Measurements from ENCODE around the gene ETFDH. TPM values are rescaled to one million over a fixed set of nuclear protein-coding genes. Genes with fewer than 3 reads are reported as not detected.
A peak's percentile ranks its signal among the peaks of the same experiment; 100 is the strongest.

ETFDH gene
- polyA plus RNA-seq, 1 donor (not counting 4 experiments of a cell fraction or from before 2014, with no cell fraction given) = 25.5 TPM

GRCh38 chr4:158652920-158653319 lies 19.2 kb upstream of the ETFDH start:
- dilution Hi-C loops (cut with MboI; ENCODE audit: extremely low pct_ligation_motif_present, low sequenced_read_pairs) = no loop called here
- Histone ChIP-seq H4K20me1 (ENCODE audit: control insufficient read depth, extremely low read depth, insufficient read depth, low read length) (no peaks in the 10 kb centered on the region), H3K9me3 (ENCODE audit: control insufficient read depth, low read depth, low read length) (no peaks in the 10 kb centered on the region), H3K4me1 (ENCODE audit: control insufficient read depth, extremely low read depth, insufficient read depth, low read length) (peaks cover 5% of the 10 kb centered on the region), H3K4me3 (ENCODE audit: control insufficient read depth in 2 of 3, extremely low read depth in 1 of 3, insufficient read depth in 2 of 3, low read depth in 1 of 3, low read length in 3 of 3) (no peak overlapping the region), H3K36me3 (ENCODE audit: control insufficient read depth in 2 of 2, extremely low read depth in 1 of 2, insufficient read depth in 2 of 2, low read length in 2 of 2) (no peaks in the 10 kb centered on the region), H3K9me1 (ENCODE audit: control insufficient read depth, extremely low read depth, insufficient read depth, low read length) (no peaks in the 10 kb centered on the region), H3K4me2 (ENCODE audit: control insufficient read depth, extremely low read depth, insufficient read depth, low read depth, low read length) (peak overlapping the region; percentile 45), H3K27ac (ENCODE audit: control insufficient read depth, insufficient read depth, low read length) (no peak overlapping the region), H2AFZ (ENCODE audit: control insufficient read depth, low read length) (peak overlapping the region; percentile 28), H3K79me2 (ENCODE audit: control insufficient read depth, insufficient read depth, low read length) (no peaks in the 10 kb centered on the region), H3K27me3 (ENCODE audit: control insufficient read depth, extremely low read depth, insufficient read depth, low read length) (no peaks in the 10 kb centered on the region), H3K9ac (ENCODE audit: control insufficient read depth, extremely low read depth, insufficient read depth, low read length) (no peak overlapping the region)
- FAIRE-seq (no peak), DNase-seq (ENCODE audit: low read depth, low spot score) (no peak)
- TF ChIP-seq CTCF (optimal IDR thresholded peaks at IDR 0.05 in 1 of 3, IDR thresholded peaks at IDR 0.05 in 1 of 3, conservative IDR thresholded peaks at IDR 0.05 in 1 of 3; ENCODE audit: extremely low read depth in 1 of 3, insufficient read depth in 2 of 3, low read length in 3 of 3) (no peak), EZH2 (IDR thresholded peaks at IDR 0.05; ENCODE audit: low read length) (no peak)

- no peaks in the 10 kb centered on the region for H3K9me1 ChIP-seq (ENCODE audit: control insufficient read depth, extremely low read depth, insufficient read depth, low read length)
- no peak for DNase-seq (ENCODE audit: low read depth, low spot score)
- no peaks in the 10 kb centered on the region for H3K27me3 ChIP-seq (ENCODE audit: control insufficient read depth, extremely low read depth, insufficient read depth, low read length)
- H2AFZ ChIP-seq (ENCODE audit: control insufficient read depth, low read length) = no peak overlapping the region
- no peak overlapping the region for H3K4me2 ChIP-seq (ENCODE audit: control insufficient read depth, extremely low read depth, insufficient read depth, low read depth, low read length)
- no peaks in the 10 kb centered on the region for H4K20me1 ChIP-seq (ENCODE audit: control insufficient read depth, extremely low read depth, insufficient read depth, low read length)
- no peak overlapping the region for H3K27ac ChIP-seq (ENCODE audit: control insufficient read depth, insufficient read depth, low read length)
- no peak overlapping the region for H3K4me3 ChIP-seq (ENCODE audit: control insufficient read depth in 2 of 3, extremely low read depth in 1 of 3, insufficient read depth in 2 of 3, low read depth in 1 of 3, low read length in 3 of 3)
- no peak for FAIRE-seq
- no peaks in the 10 kb centered on the region for H3K79me2 ChIP-seq (ENCODE audit: control insufficient read depth, insufficient read depth, low read length)
- H3K9me3 ChIP-seq (ENCODE audit: control insufficient read depth, low read depth, low read length) = no peaks in the 10 kb centered on the region
- H3K9ac ChIP-seq (ENCODE audit: control insufficient read depth, extremely low read depth, insufficient read depth, low read length) = no peak overlapping the region
- dilution Hi-C loops (cut with MboI; ENCODE audit: extremely low pct_ligation_motif_present, low sequenced_read_pairs) = no loop called here
- no peaks in the 10 kb centered on the region for H3K4me1 ChIP-seq (ENCODE audit: control insufficient read depth, extremely low read depth, insufficient read depth, low read length)
- TF ChIP-seq CTCF (optimal IDR thresholded peaks at IDR 0.05 in 1 of 3, IDR thresholded peaks at IDR 0.05 in 1 of 3, conservative IDR thresholded peaks at IDR 0.05 in 1 of 3; ENCODE audit: extremely low read depth in 1 of 3, insufficient read depth in 2 of 3, low read length in 3 of 3) = no peak
- no peak for TF ChIP-seq EZH2 (IDR thresholded peaks at IDR 0.05; ENCODE audit: low read length)
- no peaks in the 10 kb centered on the region for H3K36me3 ChIP-seq (ENCODE audit: control insufficient read depth in 2 of 2, extremely low read depth in 1 of 2, insufficient read depth in 2 of 2, low read length in 2 of 2)
Observed at GRCh38 chr4:158656439-158656838, 15.7 kb upstream of the ETFDH start.

Data from keratinocyte (primary cell).